Endothelial cell of umbilical vein (primary cell): ENCODE measurements around the gene CHCHD3. TPM values are rescaled to one million over a fixed set of nuclear protein-coding genes. Genes with fewer than 3 reads are reported as not detected.
A peak's percentile ranks its signal among the peaks of the same experiment; 100 is the strongest.

ENCODE experiments used
- BruUV-seq: library from RNA; stranded (reverse); fragments of 400-500 nt; replicated peaks from 2 replicates; lab custom pipeline; 2021; lab: Mats Ljungman, UMichigan
- CTCF ChIA-PET: fragments of 300-600, 350-600 bp; sonication (Branson Sonifier 250); formaldehyde crosslinking; loops from one replicate; lab custom pipeline; 2021; ENCODE audit warnings: antibody characterized with exemption, inconsistent platforms; lab: Charles Lee
- POLR2A ChIA-PET: fragments of 300-600, 350-600 bp; sonication (Branson Sonifier 250); formaldehyde crosslinking; loops from one replicate; lab custom pipeline; 2021; ENCODE audit warnings: antibody characterized with exemption, inconsistent platforms; lab: Charles Lee
- DNase-seq: peaks from one replicate; pipeline ENCODE4 v3.0.0-alpha.2; 2011; ENCODE audit warnings: low read depth, low spot score
- FAIRE-seq: peaks from 2 replicates; lab custom pipeline; 2011; peaks lifted over from hg19 to GRCh38; lab: Jason Lieb, UNC
- H2AFZ ChIP-seq: 2 replicates; pipeline ENCODE4 v1.6.0; 2012; ENCODE audit warnings: low read depth, low read length, control low read depth, inconsistent platforms
- H3K27ac ChIP-seq: 2 replicates; pipeline ENCODE4 v1.5.1; 2011; ENCODE audit warnings: low read depth, mild to moderate bottlenecking, control low read depth, low read length, moderate library complexity; ENCODE audit not compliant: insufficient read depth
- H3K27me3 ChIP-seq, 2 experiments: 2 replicates each; pipeline versions ENCODE4 v1.6.0 to v1.6.1; 2011; ENCODE audit warnings: low read length in 2 of 2, mixed read lengths in 1 of 2; ENCODE audit not compliant: control insufficient read depth in 2 of 2, insufficient read depth in 2 of 2
- H3K36me3 ChIP-seq, 2 experiments: 2 replicates in 1 of 2; 3 replicates in 1 of 2; pipeline ENCODE4 v1.5.1; 2011; ENCODE audit warnings: low read length in 2 of 2, mild to moderate bottlenecking in 1 of 2, moderate library complexity in 1 of 2; ENCODE audit not compliant: control insufficient read depth in 2 of 2, insufficient read depth in 2 of 2; ENCODE audit errors: extremely low read depth in 1 of 2
- H3K4me1 ChIP-seq: 3 replicates; pipeline ENCODE4 v1.5.1; 2011; ENCODE audit warnings: mild to moderate bottlenecking, low read length; ENCODE audit not compliant: control insufficient read depth, insufficient read depth; ENCODE audit errors: extremely low read depth
- H3K4me2 ChIP-seq: 2 replicates; pipeline ENCODE4 v1.6.1; 2011; ENCODE audit warnings: low read length, control low read depth, mixed read lengths; ENCODE audit not compliant: insufficient read depth
- H3K4me3 ChIP-seq, 3 experiments: fragments of 200-600 bp in 1 of 3; sonication (generic), shearing (Covaris generic) in 1 of 3; replicated peaks in 1 of 3; 2 replicates each; pipeline ENCODE4 v1.5.1; 2011 to 2016; ENCODE audit warnings: control low read depth in 3 of 3, low read length in 3 of 3, mild to moderate bottlenecking in 2 of 3, inconsistent platforms in 1 of 3, low read depth in 1 of 3, moderate library complexity in 1 of 3; ENCODE audit not compliant: insufficient read depth in 1 of 3
- H3K79me2 ChIP-seq: 2 replicates; pipeline ENCODE4 v1.6.0; 2012; ENCODE audit warnings: low read length, inconsistent platforms; ENCODE audit not compliant: control insufficient read depth, insufficient read depth
- H3K9ac ChIP-seq: replicated peaks from 2 replicates; pipeline ENCODE3; 2011; ENCODE audit warnings: low read length, control low read depth; ENCODE audit not compliant: insufficient read depth; ENCODE audit errors: extremely low read depth
- H3K9me1 ChIP-seq: replicated peaks from 3 replicates; pipeline ENCODE4 v1.6.0; 2011; ENCODE audit warnings: mild to moderate bottlenecking, low read length; ENCODE audit not compliant: control insufficient read depth, insufficient read depth; ENCODE audit errors: extremely low read depth
- H3K9me3 ChIP-seq: replicated peaks from 2 replicates; pipeline ENCODE4 v1.5.1; 2012; ENCODE audit warnings: low read length, inconsistent platforms; ENCODE audit not compliant: control insufficient read depth, insufficient read depth
- H4K20me1 ChIP-seq: replicated peaks from 2 replicates; pipeline ENCODE3; 2011; ENCODE audit warnings: mild to moderate bottlenecking, low read length; ENCODE audit not compliant: control insufficient read depth, insufficient read depth; ENCODE audit errors: extremely low read depth
- EZH2 ChIP-seq: IDR thresholded peaks from 2 replicates; pipeline ENCODE4 v1.6.1; 2012; ENCODE audit warnings: borderline replicate concordance, low read depth, mild to moderate bottlenecking, moderate library complexity, low read length, inconsistent platforms; ENCODE audit not compliant: severe bottlenecking
- FOS ChIP-seq: IDR thresholded peaks from 2 replicates; pipeline ENCODE4 v1.6.1; 2011; ENCODE audit warnings: mild to moderate bottlenecking, low read length, moderate library complexity, borderline replicate concordance; ENCODE audit not compliant: insufficient read depth
- GATA2 ChIP-seq: IDR thresholded peaks from 2 replicates; pipeline ENCODE4 v1.7.0; 2011; ENCODE audit warnings: low read depth, mild to moderate bottlenecking, moderate library complexity, mixed read lengths, low read length; ENCODE audit not compliant: insufficient read length, insufficient read depth
- JUN ChIP-seq: IDR thresholded peaks from 2 replicates; pipeline ENCODE4 v1.6.1; 2011; ENCODE audit warnings: borderline replicate concordance, low read depth; ENCODE audit not compliant: insufficient read length, insufficient read depth
- MAX ChIP-seq: IDR thresholded peaks from 2 replicates; pipeline ENCODE4 v1.6.1; 2011; ENCODE audit not compliant: insufficient read depth, insufficient read length
- MYC ChIP-seq: IDR thresholded peaks from one replicate; pipeline ENCODE4 v1.6.1; 2011; ENCODE audit warnings: mild to moderate bottlenecking, low read depth, low read length
- POLR2A ChIP-seq: IDR thresholded peaks from 2 replicates; pipeline ENCODE4 v1.6.1; 2012; ENCODE audit warnings: low read depth, mild to moderate bottlenecking, control low read depth, low read length
- POLR2AphosphoS5 ChIP-seq: IDR thresholded peaks from 2 replicates; pipeline ENCODE4 v1.6.1; 2012; ENCODE audit warnings: low read depth, mild to moderate bottlenecking, control low read depth, low read length, moderate library complexity; ENCODE audit not compliant: insufficient read depth
- dilution Hi-C: fragments of 300-500 bp; cut with MboI; formaldehyde crosslinking; loops from one replicate; pipeline ENCODE4 v1.15.0; 2019; ENCODE audit warnings: low sequenced_read_pairs; ENCODE audit not compliant: extremely low pct_ligation_motif_present
- intact Hi-C: fragments of 100-400 bp; cut with micrococcal nuclease; formaldehyde crosslinking; loops from one replicate; pipeline ENCODE4 v1.10.0; 2022
- polyA plus RNA-seq, 4 experiments: library from polyadenylated mRNA; depleted of rRNA in 3 of 4; stranded (reverse) in 3 of 4; unstranded in 1 of 4; fragments of >200 nt; gene quantifications; 2 replicates each; pipeline versions ENCODE4 v1.2.1 to v1.2.3, GENCODE V29; 2011 to 2012; ENCODE audit warnings: missing spikeins in 1 of 4
- total RNA-seq: library from RNA; stranded (reverse); gene quantifications from 2 replicates; pipeline ENCODE4 v1.2.3, GENCODE V29; 2021
- TF ChIP-seq, protein P1 (sequence below), 2 donors: IDR thresholded peaks; 1 replicate in 1 of 2; 2 replicates in 1 of 2; pipeline ENCODE4 v1.5.1; 2011; ENCODE audit warnings: low read length in 2 of 2, mild to moderate bottlenecking in 2 of 2, moderate library complexity in 2 of 2, control low read depth in 1 of 2, inconsistent platforms in 1 of 2, low read depth in 1 of 2; ENCODE audit not compliant: insufficient read depth in 1 of 2; ENCODE audit errors: extremely low read depth in 1 of 2

The CHCHD3 gene
- total and polyA plus RNA-seq, 2 donors (not counting 3 experiments of a cell fraction or from before 2014, with no cell fraction given), result 22.0 to 63.7 TPM

DNA sequence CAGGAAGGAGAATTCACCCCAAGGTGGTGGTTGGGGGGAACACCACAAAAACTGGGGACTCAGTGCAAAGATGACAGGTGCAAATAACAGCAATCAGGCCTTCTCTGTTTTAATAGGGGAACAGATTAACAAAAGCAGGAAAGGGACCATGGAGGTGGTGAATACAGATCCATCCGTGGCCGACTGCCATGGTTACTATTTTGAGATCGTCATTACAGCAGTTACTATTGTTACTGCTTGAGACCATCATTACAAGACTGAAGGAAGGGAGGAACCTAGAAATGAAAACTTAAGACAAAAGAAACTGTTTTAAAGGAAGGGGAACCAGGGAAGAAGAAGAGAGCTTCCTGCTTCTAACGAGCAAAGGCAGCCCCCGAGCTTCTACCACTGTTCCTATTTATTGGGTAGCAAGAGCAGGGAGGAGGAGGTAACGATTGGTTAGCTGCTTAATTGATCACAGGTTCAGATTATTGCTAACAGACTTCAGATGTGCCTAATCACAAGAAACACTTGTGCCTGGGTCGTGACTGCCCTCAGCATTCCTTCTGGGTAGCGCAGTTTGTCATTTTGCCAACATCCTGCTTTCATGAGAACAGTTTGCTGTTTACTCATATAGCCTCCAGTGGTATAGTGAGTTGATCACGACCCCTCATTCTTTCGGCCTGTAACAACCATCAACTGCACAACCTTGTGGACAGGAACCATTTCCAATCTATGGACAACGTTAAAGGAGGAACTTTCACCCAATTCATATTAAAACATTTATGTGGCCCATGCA is 216.3 kb downstream of the CHCHD3 start:
- DNase-seq (peak; percentile 75), FAIRE-seq (no peak)
- Histone ChIP-seq H3K9ac (no peak overlapping the region), H3K79me2 (no peaks in the 10 kb centered on the region), H3K4me3 (no peak overlapping the region), H4K20me1 (no peaks in the 10 kb centered on the region), H3K36me3 (no peaks in the 10 kb centered on the region), H3K9me1 (no peaks in the 10 kb centered on the region), H3K9me3 (no peaks in the 10 kb centered on the region), H3K4me2 (peak overlapping the region; percentile 13), H3K27me3 (no peaks in the 10 kb centered on the region), H2AFZ (no peak overlapping the region), H3K4me1 (peaks cover 4% of the 10 kb centered on the region), H3K27ac (peak overlapping the region; percentile 27)
- no TSS peak for BruUV-seq
- dilution Hi-C loops, result no loop called here
- intact Hi-C loops, result no loop called here
- POLR2A ChIA-PET, result no interaction called here
- CTCF ChIA-PET, result no interaction called here
- TF ChIP-seq MAX (no peak), POLR2AphosphoS5 (no peak), MYC (no peak), FOS (no peak), JUN (no peak), GATA2 (no peak), EZH2 (no peak), POLR2A (no peak)
- TF ChIP-seq, protein P1, sequence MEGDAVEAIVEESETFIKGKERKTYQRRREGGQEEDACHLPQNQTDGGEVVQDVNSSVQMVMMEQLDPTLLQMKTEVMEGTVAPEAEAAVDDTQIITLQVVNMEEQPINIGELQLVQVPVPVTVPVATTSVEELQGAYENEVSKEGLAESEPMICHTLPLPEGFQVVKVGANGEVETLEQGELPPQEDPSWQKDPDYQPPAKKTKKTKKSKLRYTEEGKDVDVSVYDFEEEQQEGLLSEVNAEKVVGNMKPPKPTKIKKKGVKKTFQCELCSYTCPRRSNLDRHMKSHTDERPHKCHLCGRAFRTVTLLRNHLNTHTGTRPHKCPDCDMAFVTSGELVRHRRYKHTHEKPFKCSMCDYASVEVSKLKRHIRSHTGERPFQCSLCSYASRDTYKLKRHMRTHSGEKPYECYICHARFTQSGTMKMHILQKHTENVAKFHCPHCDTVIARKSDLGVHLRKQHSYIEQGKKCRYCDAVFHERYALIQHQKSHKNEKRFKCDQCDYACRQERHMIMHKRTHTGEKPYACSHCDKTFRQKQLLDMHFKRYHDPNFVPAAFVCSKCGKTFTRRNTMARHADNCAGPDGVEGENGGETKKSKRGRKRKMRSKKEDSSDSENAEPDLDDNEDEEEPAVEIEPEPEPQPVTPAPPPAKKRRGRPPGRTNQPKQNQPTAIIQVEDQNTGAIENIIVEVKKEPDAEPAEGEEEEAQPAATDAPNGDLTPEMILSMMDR (IDR thresholded peaks at IDR 0.05; ENCODE audit: extremely low read depth in 1 of 2, insufficient read depth in 1 of 2, low read depth in 1 of 2, low read length in 2 of 2), result no peak
